DOHH2 (cell line): ENCODE data around the gene LTB.

ENCODE experiments used
- EZH2phosphoT487 ChIP-seq: fragments of 200-600 bp; sonication (generic); IDR thresholded peaks from 2 replicates; pipeline ENCODE4 v1.6.1; 2017; ENCODE audit warnings: borderline replicate concordance, mild to moderate bottlenecking, antibody characterized with exemption, low read length, moderate library complexity, mixed read lengths
- TF ChIP-seq, protein P1 (sequence below): fragments of 200-600 bp; sonication (generic); IDR thresholded peaks from one replicate; pipeline ENCODE4 v1.5.1; 2014; ENCODE audit warnings: antibody characterized with exemption, mild to moderate bottlenecking, low read depth, low read length; ENCODE audit not compliant: poor library complexity, severe bottlenecking

DNA sequence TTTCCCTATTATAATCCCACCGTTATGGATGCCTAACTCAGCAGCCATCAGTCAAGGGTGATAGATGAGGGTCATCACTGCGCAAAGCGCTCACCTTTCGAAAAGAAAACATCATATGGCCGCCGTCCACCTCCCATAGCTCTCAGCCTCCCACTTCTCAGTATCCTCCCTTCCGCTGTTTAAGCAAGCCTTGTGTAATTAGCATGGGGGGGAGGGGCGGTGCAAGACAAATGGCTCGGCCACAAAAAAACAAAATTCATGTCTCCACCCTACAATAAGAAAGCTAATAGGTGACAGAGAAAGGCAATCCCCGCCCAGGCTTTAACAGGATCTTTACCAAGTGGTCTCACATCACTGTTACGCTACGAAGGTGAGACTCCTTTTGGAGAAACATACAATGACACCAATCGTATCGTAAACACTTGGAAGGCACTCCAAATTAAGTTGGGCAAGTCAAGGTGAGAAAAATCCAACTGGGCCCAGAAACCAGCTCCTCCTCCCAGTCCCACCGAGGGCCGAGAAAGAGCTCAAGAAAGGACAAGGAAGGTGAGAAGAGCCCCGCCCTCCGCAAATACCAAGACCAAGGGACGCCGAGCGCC, 41.1 kb downstream of the LTB start:
- TF ChIP-seq, protein P1, sequence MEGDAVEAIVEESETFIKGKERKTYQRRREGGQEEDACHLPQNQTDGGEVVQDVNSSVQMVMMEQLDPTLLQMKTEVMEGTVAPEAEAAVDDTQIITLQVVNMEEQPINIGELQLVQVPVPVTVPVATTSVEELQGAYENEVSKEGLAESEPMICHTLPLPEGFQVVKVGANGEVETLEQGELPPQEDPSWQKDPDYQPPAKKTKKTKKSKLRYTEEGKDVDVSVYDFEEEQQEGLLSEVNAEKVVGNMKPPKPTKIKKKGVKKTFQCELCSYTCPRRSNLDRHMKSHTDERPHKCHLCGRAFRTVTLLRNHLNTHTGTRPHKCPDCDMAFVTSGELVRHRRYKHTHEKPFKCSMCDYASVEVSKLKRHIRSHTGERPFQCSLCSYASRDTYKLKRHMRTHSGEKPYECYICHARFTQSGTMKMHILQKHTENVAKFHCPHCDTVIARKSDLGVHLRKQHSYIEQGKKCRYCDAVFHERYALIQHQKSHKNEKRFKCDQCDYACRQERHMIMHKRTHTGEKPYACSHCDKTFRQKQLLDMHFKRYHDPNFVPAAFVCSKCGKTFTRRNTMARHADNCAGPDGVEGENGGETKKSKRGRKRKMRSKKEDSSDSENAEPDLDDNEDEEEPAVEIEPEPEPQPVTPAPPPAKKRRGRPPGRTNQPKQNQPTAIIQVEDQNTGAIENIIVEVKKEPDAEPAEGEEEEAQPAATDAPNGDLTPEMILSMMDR, result no peak
- no peak for TF ChIP-seq EZH2phosphoT487
